ENCODE data around the gene LYST. TPM values are rescaled to one million over a fixed set of nuclear protein-coding genes. Genes with fewer than 3 reads are reported as not detected.

LYST gene
- total and polyA plus RNA-seq, 2 of the 4 experiments (the other 2 are of a cell fraction), result 2.2 to 7.2 TPM

- Histone ChIP-seq H3K4me3 (ENCODE audit: insufficient read depth, low read depth, low read length) (no peak overlapping the region), H3K79me1 (ENCODE audit: low read depth in 1 of 2, low read length in 2 of 2) (no peaks in the 10 kb centered on the region), H2AFZ (replicated peaks; ENCODE audit: low read length, poor library complexity) (no peak overlapping the region), H3K23ac (ENCODE audit: low read depth, low read length) (no peak overlapping the region), H3K56ac (ENCODE audit: extremely low read depth, insufficient read depth, low read length) (no peak overlapping the region), H3K4me1 (ENCODE audit: control insufficient read depth, insufficient read depth, low read length) (no peaks in the 10 kb centered on the region), H3K9me1 (ENCODE audit: insufficient read depth, low read length) (no peaks in the 10 kb centered on the region), H4K20me1 (ENCODE audit: insufficient read depth, low read length) (no peaks in the 10 kb centered on the region), H4K8ac (ENCODE audit: low read depth in 2 of 2, low read length in 2 of 2) (no peak overlapping the region), H4K5ac (ENCODE audit: low read depth, low read length) (no peak overlapping the region), H3K27me3 (ENCODE audit: control insufficient read depth, insufficient read depth, low read length) (peaks cover 16% of the 10 kb centered on the region), H3K27ac (ENCODE audit: insufficient read depth, low read length) (no peak overlapping the region), H3K4me2 (ENCODE audit: low read depth, low read length) (no peak overlapping the region), H2AK9ac (replicated peaks; ENCODE audit: low read depth, low read length, poor library complexity) (no peak overlapping the region), H3K18ac (ENCODE audit: low read depth, low read length) (no peak overlapping the region), H3K4ac (ENCODE audit: low read depth, low read length) (no peak overlapping the region), H2BK120ac (ENCODE audit: low read depth, low read length) (no peak overlapping the region), H3K14ac (replicated peaks; ENCODE audit: low read depth, low read length) (no peak overlapping the region), H2BK5ac (ENCODE audit: low read depth, low read length, poor library complexity, severe bottlenecking) (no peak overlapping the region), H2BK15ac (ENCODE audit: low read depth, low read length) (no peak overlapping the region), H2BK20ac (ENCODE audit: low read depth, low read length) (no peak overlapping the region), H4K91ac (ENCODE audit: insufficient read depth, low read depth, low read length) (no peak overlapping the region), H3K9ac (ENCODE audit: low read depth, low read length) (no peak overlapping the region), H3K36me3 (ENCODE audit: control insufficient read depth, insufficient read depth, low read length) (no peaks in the 10 kb centered on the region), H3K9me3 (ENCODE audit: control insufficient read depth, insufficient read depth, low read length) (no peaks in the 10 kb centered on the region), H2AK5ac (ENCODE audit: low read depth, low read length) (no peak overlapping the region)
- TF ChIP-seq ELK1 (IDR thresholded peaks at IDR 0.05; ENCODE audit: borderline replicate concordance, low read depth, low read length) (no peak), NFE2L2 (IDR thresholded peaks at IDR 0.05; ENCODE audit: low read depth, low read length) (no peak), RCOR1 (IDR thresholded peaks at IDR 0.05; ENCODE audit: insufficient replicate concordance, low read length) (no peak), RAD21 (IDR thresholded peaks at IDR 0.05; ENCODE audit: low read length) (no peak), CHD1 (IDR thresholded peaks at IDR 0.05; ENCODE audit: low read depth, low read length) (no peak), MAZ (IDR thresholded peaks at IDR 0.05; ENCODE audit: borderline replicate concordance, low read depth, low read length) (no peak), CEBPB (IDR thresholded peaks at IDR 0.05; ENCODE audit: low read depth, low read length) (no peak)
- TF ChIP-seq, protein P1, sequence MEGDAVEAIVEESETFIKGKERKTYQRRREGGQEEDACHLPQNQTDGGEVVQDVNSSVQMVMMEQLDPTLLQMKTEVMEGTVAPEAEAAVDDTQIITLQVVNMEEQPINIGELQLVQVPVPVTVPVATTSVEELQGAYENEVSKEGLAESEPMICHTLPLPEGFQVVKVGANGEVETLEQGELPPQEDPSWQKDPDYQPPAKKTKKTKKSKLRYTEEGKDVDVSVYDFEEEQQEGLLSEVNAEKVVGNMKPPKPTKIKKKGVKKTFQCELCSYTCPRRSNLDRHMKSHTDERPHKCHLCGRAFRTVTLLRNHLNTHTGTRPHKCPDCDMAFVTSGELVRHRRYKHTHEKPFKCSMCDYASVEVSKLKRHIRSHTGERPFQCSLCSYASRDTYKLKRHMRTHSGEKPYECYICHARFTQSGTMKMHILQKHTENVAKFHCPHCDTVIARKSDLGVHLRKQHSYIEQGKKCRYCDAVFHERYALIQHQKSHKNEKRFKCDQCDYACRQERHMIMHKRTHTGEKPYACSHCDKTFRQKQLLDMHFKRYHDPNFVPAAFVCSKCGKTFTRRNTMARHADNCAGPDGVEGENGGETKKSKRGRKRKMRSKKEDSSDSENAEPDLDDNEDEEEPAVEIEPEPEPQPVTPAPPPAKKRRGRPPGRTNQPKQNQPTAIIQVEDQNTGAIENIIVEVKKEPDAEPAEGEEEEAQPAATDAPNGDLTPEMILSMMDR (conservative IDR thresholded peaks at IDR 0.05; ENCODE audit: low read depth, low read length), result no peak
- ChIA-PET CTCF (interaction anchor here (1.1 to 1.2 kb wide), 3 partner anchors 10 to 95 kb away, joined by 3 read pairs; partner anchors contain the start of gene LYST), POLR2A (ENCODE audit: unreplicated experiment) (no interaction called here)
- DNase-seq, result no peak
- BruUV-seq (replicated peaks), result no TSS peak
- in situ Hi-C loops (cut with MboI; ENCODE audit: low sequenced_read_pairs), result no loop called here
- dilution Hi-C loops (cut with HindIII; ENCODE audit: low sequenced_read_pairs, unreplicated experiment), result no loop called here
- 60% methylated on average over 1 of the region's 2 CpGs; no CpG with 5 or more reads in 1 of the 2 experiments for WGBS, 2 experiments (ENCODE audit: extremely low coverage in 2 of 2, insufficient read length in 1 of 2)
- ATAC-seq (ENCODE audit: low read depth), result no peak
- intact Hi-C loops (cut with micrococcal nuclease), result no loop called here
Measured at GRCh38 chr1:235876402-235876841, 9.7 kb upstream of the LYST start.

Measured in IMR-90 (cell line).